Right ventricle myocardium inferior (tissue), 1 donor: ENCODE results near the gene BBOX1. TPM values are rescaled to one million over a fixed set of nuclear protein-coding genes. Genes with fewer than 3 reads are reported as not detected.
A peak's percentile ranks its signal among the peaks of the same experiment; 100 is the strongest.
"Not testable (repeated sequence)": the region's sequence is repeated elsewhere in the genome, so short reads cannot be mapped to it uniquely, and the experiment has no call there.

ENCODE experiments used
- ATAC-seq: fragments of 200-7000 bp; cut with Tn5 transposase; one replicate; pipeline ENCODE4 v1.9.1; 2020; ENCODE audit warnings: mild to moderate bottlenecking, moderate library complexity
- DNase-seq: peaks from one replicate; pipeline ENCODE4 v3.0.0; 2021; ENCODE audit errors: missing footprints
- intact Hi-C: fragments of 100-400 bp; cut with DNase I; formaldehyde crosslinking; loops from one replicate; pipeline ENCODE4 v1.11.0; 2022
- total RNA-seq: library from RNA; stranded (reverse); fragmentation: NEBNext Ultra II Directional; extraction: Animal tissue kit (Norgen Biotek cat#: 25700); gene quantifications from one replicate; pipeline ENCODE4 v1.2.1, GENCODE V29; 2021
- donor health status: DM: no; HTN: yes; CAD: no; lungs with severe emphysema.

BBOX1 gene
- total RNA-seq, 1 donor from 2014 or later: not detected

- DNase-seq (no peak), ATAC-seq (peak; percentile 80)
- intact Hi-C loops: loop anchor here (1.0 to 10.0 kb wide), 2 partner anchors 404 to 854 kb away; no protein-coding TSS in a partner anchor
Observed at GRCh38 chr11:27158456-27159334, 118.1 kb downstream of the BBOX1 start.

DNA sequence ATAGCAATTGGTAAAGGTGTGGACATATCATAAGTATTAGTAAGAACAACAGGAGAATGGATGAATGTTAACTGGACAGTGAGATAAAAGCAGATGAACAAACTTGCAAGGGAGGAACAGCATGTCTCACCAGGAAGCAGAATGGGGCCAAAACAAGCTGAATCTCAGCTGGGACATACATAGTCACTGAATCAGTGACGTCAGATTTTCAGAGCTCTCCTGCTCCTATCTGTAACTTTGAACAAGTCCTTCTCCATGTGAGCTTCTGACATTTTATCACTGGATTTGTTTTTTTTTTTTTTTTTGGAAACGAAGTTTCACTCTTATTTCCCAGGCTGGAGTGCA lies 118.7 kb downstream of the BBOX1 start:
- DNase-seq (no peak), ATAC-seq (no peak)
- intact Hi-C loops: loop anchor here (10.0 kb wide), 1 partner anchor 855 kb away; no protein-coding TSS in a partner anchor

GRCh38 chr11:27161071-27161470 lies 120.5 kb downstream of the BBOX1 start:
- ATAC-seq: no peak

DNA sequence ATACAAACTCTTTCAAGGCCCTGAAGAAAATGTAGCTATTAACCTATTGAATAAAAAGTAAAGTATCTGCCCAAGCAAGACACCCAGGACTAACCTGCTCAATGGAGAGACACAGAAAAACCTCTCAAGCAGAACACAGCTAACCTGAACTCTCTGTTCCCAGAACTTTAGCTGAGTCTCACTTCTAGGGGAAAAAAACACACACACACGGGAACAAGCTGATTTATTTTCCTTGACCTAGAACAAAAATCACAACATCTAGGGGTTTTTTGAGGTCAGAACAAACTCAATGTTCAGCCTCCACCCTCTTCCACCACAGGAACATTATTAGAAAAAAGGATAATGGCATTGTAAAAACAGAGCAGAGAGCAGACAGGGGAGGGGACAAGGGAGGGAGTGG lies 121.6 kb downstream of the BBOX1 start:
- DNase-seq: no peak

More at GRCh38 chr11:27161071-27161470, 120.5 kb downstream of the BBOX1 start:
- no peak for DNase-seq
- intact Hi-C loops: no loop called here

GRCh38 chr11:27166130-27166529 lies 125.5 kb downstream of the BBOX1 start:
- intact Hi-C loops: no loop called here
- DNase-seq (no peak), ATAC-seq (no peak)

More for the DNA sequence above, 121.6 kb downstream of the BBOX1 start:
- ATAC-seq: no peak
- intact Hi-C loops: no loop called here

GRCh38 chr11:27171376-27171958 lies 130.9 kb downstream of the BBOX1 start:
- intact Hi-C loops: no loop called here
- ATAC-seq: no peak
- DNase-seq: no peak

DNA sequence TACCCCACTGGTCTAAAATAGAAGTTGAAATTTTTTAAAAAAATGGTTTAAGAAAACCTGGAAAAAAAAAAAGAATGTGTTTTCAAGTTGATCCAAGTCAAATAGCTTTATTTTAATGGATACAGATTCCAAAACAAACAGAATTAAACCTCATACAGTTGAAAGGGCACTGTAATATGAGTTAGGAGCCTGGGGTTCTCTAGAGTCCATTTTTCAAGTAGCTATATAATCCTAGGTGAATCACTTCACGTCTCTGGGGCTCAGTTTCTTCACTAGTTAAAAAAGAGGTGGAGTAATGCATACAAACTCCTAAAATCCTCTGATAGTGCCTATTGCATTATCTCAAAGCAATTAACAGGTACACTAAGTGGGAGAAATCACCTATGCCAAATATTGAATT lies 132.9 kb downstream of the BBOX1 start:
- intact Hi-C loops: no loop called here
- ATAC-seq: no peak
- DNase-seq: no peak

DNA sequence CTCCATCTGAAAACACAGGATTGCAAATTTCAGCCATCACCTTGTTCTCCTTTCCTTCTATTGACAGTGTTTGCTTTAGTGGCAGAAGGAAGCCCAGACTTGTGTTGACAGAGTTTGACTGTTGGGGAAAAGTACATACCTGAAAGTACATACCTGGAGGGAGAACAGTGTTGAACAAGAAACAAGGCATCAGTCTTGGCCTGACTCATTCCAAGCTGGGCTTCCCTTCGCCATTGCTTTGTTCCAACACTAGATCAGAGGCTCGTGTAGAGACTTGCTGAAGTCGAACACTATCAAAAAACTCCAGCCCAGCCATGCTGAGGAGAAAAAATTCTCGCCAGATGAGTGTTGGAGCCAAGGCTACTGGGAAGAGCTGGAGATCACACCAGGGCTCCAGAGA lies 133.4 kb downstream of the BBOX1 start:
- DNase-seq (no peak), ATAC-seq (no peak)
- intact Hi-C loops: no loop called here

DNA sequence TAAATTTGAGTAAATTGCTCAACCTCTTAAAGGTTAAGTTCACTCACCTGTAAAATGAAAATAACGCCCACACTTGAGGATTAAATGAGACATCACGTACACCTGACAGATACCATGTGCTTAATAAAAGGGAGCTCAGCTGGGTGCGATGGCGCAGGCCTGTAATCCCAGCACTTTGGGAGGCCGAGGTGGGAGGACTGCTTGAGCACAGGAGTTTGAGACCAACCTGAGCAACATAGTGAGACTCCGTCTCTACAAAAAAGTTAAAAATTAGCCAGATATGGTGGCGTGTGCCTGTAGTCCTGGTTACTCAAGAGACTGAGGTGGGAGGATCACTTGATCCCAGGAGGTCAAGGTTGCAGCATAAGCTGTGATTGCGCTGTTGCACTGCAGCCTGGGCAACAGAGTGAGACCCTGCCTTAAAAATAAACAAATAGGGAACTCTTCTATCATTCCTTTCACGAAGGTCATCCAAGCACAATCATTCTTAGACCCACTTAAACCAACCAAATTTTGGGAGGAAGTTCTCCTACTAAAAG lies 134.1 kb downstream of the BBOX1 start:
- intact Hi-C loops: no loop called here
- DNase-seq: no peak

GRCh38 chr11:27175562-27175961 lies 134.9 kb downstream of the BBOX1 start:
- intact Hi-C loops, DNase-seq, ATAC-seq: not testable (repeated sequence)

More for the DNA sequence above, 134.1 kb downstream of the BBOX1 start:
- ATAC-seq: no peak

Other genes starting within 250 kb of the BBOX1 start
- 8.3 TPM for gene FIBIN, start 46.7 kb upstream of the BBOX1 start, total RNA-seq